ENCODE results near the gene MYO3B.

Gene MYO3B

GRCh38 chr2:170228429-170228828 is 50.5 kb downstream of the MYO3B start:
- in situ Hi-C loops (cut with MboI; ENCODE audit: low sequenced_read_pairs) = loop anchor here (25.0 kb wide), 1 partner anchor 584 kb away; the partner anchor contains the start of gene GAD1

GRCh38 chr2:170229125-170229524 is 51.2 kb downstream of the MYO3B start:
- in situ Hi-C loops (cut with MboI; ENCODE audit: low sequenced_read_pairs) = loop anchor here (25.0 kb wide), 1 partner anchor 583 kb away; the partner anchor contains the start of gene GAD1

GRCh38 chr2:170229744-170230143 is 51.8 kb downstream of the MYO3B start:
- in situ Hi-C loops (cut with MboI; ENCODE audit: low sequenced_read_pairs) = loop anchor here (25.0 kb wide), 1 partner anchor 583 kb away; the partner anchor contains the start of gene GAD1

DNA sequence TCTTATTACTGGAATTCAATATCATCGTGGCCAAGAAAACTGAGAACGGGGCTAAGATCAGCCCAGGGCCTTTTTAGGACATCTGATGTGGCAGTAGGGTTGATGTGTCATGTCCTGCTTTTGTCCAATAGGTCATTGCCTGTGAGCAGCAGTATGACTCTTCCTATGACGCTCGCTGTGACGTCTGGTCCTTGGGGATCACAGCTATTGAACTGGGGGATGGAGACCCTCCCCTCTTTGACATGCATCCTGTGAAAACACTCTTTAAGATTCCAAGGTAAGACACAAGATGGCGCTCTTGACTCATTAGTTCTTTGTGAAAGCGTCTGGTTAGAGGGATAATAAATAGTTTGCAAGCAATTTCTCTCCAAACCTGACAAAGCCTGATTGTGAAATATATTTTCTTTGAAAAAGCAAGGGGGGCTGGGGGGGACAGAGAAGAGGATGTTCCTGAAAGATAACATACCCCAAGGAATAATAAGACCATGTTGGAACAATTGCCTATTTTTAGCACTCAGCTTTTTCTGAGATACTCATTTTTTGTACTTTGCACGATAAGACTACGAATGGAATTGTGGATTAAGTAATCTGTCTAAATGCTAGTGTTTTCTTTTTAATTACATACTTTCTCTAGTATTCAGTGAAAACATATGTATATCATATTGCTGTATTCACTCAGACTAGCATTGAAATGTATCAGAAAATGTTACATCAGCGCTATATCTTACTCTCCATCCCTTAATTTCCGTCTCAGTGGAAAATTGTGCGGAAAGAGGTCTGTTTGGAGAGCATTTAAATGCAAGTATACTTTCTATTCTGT is 58.1 kb downstream of the MYO3B start:
- in situ Hi-C loops (cut with MboI; ENCODE audit: low sequenced_read_pairs) = loop anchor here (25.0 kb wide), 1 partner anchor 576 kb away; the partner anchor contains the start of gene GAD1

DNA sequence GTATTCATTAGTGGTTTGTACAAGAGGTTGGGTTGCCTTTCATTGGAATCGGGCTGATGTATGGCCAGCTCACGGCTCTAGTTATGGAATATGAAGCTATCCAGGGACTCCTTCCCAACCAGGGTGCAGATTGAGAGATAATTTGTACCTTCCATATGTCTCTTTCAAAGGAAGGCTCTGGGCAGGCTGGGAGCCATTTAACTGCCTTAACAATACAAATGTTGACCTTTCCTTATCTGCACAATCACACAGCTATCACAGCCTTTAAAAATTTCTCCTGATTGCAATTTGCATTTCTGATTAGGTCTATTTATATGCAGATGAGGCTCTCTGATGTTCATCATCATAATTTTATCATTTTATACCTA is 58.7 kb downstream of the MYO3B start:
- in situ Hi-C loops (cut with MboI; ENCODE audit: low sequenced_read_pairs) = loop anchor here (25.0 kb wide), 1 partner anchor 576 kb away; the partner anchor contains the start of gene GAD1

DNA sequence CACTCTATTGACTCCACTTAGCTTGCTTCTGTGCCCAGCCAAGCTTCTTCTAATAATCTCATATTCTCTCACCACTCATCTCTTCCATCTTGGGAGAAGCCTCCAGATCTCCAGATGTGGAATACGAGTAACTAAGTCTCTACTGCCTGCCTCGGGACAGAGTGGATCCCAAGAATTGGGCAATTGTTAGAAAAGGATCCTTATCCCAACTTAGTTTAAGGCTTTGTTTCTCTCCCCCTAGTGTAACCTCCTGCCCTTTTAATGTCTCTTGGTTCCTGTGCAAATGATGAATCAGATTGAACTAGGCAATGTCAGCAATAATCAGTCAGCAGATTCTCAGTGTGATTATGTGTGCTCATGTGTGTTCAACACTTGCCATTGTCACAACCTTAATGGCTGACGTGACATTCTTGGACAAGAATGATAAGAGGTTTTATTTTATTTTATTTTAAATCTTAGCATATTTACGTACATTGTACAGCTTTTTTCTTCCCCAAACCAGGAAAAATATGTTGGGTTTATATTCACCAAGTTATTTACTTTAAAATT is 59.7 kb downstream of the MYO3B start:
- in situ Hi-C loops (cut with MboI; ENCODE audit: low sequenced_read_pairs) = loop anchor here (25.0 kb wide), 1 partner anchor 575 kb away; the partner anchor contains the start of gene GAD1

DNA sequence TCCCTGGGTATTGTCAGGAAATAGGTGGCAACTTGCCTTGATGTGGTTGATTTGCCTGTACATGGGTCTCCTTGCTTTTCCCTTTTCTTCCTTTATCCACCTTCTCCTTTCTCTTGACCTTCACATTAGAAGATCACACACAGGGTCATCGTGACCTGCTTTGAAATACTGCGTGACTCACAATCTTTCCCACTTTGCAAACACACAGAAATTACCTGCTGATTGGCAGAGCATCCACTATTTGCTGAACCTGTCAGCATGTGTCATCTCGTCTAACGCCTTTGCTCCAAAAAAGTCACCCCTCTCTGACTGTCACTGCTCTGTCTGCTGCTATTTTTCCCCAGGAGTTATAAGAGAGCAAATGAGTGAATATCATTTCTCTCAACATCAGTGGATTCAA is 60.8 kb downstream of the MYO3B start:
- in situ Hi-C loops (cut with MboI; ENCODE audit: low sequenced_read_pairs) = loop anchor here (25.0 kb wide), 1 partner anchor 574 kb away; the partner anchor contains the start of gene GAD1

- in situ Hi-C loops (cut with MboI; ENCODE audit: low sequenced_read_pairs) = loop anchor here (25.0 kb wide), 1 partner anchor 572 kb away; the partner anchor contains the start of gene GAD1
Observed at GRCh38 chr2:170240629-170241028, 62.7 kb downstream of the MYO3B start.

DNA sequence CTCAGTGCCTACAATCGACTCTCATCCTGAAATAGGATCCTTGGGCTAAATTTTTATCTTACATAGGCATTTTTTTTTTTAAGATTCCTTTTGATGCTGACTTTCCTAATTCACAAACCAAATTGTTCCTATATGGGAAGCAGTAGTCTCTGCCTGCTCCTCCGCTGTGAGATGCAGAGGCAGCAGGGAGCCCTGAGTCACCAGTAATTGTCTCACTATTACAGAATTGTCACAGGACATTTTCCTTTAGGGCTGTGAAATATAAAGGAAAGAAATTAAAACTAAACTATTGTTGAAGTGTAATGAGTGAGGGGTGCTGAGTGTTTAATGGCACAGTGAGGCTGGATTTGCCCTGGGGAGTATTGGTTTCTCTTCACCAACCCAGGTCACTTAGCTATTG is 63.8 kb downstream of the MYO3B start:
- in situ Hi-C loops (cut with MboI; ENCODE audit: low sequenced_read_pairs) = loop anchor here (25.0 kb wide), 1 partner anchor 571 kb away; the partner anchor contains the start of gene GAD1

DNA sequence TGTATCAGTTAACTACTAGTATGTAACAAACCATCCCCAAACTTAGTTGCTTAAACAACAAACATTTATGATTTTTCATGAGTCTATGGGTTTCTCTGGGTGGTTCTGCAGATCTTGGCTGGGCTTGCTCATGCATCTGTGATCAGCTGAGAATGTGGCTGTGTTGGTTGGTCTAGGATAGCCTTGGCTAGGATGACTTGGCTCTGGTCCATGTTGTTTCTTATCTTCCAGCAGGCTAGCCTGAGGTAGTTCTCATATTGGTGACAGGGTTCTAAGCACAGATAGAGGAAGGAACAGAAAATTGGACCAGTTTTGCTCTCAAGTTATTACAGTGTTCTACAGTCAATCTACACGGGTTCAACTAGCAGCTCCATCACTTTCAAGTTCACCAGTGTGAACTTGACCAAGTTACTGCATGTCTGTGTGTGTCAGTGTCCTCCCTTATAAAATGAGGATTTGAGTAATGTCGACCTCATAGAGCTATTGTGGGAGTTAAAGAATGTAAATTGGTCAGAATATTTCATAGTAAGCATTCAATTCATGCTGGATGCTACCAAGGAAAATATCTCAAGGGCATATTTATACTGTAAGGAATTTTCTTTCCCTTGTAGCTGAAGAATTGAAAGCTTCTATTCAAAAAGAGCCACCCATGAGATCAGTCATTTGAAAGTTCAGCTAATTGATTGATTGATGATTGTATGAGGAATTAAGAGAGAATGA is 65.3 kb downstream of the MYO3B start:
- in situ Hi-C loops (cut with MboI; ENCODE audit: low sequenced_read_pairs) = loop anchor here (25.0 kb wide), 1 partner anchor 569 kb away; the partner anchor contains the start of gene GAD1

GRCh38 chr2:170243898-170244297 is 66.0 kb downstream of the MYO3B start:
- in situ Hi-C loops (cut with MboI; ENCODE audit: low sequenced_read_pairs) = loop anchor here (25.0 kb wide), 1 partner anchor 568 kb away; the partner anchor contains the start of gene GAD1

- in situ Hi-C loops (cut with MboI; ENCODE audit: low sequenced_read_pairs) = loop anchor here (25.0 kb wide), 1 partner anchor 568 kb away; the partner anchor contains the start of gene GAD1
Observed at GRCh38 chr2:170244555-170244954, 66.6 kb downstream of the MYO3B start.

GRCh38 chr2:170245312-170245711 is 67.4 kb downstream of the MYO3B start:
- in situ Hi-C loops (cut with MboI; ENCODE audit: low sequenced_read_pairs) = loop anchor here (25.0 kb wide), 1 partner anchor 567 kb away; the partner anchor contains the start of gene GAD1

DNA sequence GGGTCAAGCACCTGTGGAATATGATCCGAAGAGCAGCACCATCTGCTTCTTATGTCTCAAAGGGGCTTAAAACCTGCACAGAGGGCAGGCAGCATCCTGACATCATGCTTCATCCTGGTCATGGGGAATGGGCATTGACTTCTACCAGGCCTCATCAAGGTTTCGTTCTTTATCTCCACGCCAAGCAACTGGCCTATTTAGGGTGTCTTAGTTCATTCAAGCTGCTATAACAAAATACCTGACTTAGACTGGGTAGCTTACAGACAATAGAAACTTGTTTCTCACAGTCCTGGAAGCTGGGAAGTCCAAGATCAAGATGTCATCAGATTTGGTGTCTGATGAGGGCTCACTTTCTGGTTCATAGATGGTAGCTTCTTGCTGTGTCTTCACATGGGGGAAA is 69.4 kb downstream of the MYO3B start:
- in situ Hi-C loops (cut with MboI; ENCODE audit: low sequenced_read_pairs) = loop anchor here (25.0 kb wide), 1 partner anchor 565 kb away; the partner anchor contains the start of gene GAD1

- in situ Hi-C loops (cut with MboI; ENCODE audit: low sequenced_read_pairs) = loop anchor here (25.0 kb wide), 1 partner anchor 564 kb away; the partner anchor contains the start of gene GAD1
Observed at GRCh38 chr2:170247882-170248393, 70.0 kb downstream of the MYO3B start.

DNA sequence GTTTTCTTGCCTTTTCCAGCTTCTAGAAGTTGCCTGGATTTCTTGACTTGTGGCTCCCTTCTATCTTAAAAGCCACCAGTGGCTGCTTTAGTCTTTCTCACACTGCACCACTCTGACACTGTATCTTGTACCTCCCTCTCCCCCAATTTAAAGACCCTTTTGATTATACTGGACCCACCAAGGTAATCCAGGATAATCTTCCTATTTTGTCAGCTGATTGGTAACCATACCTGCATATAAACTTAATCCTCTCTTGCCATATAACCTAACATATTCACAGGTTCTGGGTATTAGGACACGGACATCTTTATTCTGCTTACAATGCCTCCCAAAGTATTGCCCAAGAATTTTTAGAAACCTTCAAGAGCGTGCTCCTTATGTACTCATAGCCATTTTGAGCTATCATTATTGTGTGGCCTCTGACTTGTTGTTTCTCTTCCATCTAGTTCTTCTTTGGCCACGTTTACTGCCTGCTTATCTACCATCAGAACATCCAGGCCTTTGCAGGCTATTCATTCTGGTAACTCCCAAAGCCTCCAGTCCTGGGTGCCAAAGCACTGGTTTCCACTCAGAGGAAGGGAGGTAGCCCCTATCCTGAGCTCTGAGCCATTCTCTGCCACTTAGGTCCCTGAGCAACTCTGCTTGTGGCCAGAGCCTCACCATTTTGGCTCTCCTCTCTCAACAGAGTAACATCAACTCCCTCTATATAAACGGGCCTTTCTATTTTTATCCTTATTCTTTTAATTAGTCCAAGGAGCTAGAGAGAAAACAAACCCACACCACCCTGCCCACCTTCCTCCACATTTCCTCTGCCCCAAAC is 70.8 kb downstream of the MYO3B start:
- in situ Hi-C loops (cut with MboI; ENCODE audit: low sequenced_read_pairs) = loop anchor here (25.0 kb wide), 1 partner anchor 564 kb away; the partner anchor contains the start of gene GAD1

DNA sequence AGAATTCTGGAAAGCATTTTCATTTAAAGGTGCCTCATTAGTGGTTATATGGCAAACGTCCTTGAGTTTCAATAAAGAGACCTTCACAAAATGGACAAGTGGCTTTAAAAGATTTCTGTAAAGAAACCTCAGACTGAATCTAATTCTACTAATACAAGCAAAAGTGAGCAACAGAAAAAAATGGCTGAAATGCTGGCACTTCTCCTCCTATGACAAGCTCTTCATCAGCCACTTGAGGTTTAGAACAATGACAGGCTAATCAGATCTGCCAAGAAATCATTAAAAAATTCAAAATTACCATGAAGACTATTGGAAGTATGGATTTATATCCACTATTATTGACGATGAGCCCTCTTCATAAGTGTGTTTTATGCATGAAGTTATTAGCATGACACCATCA is 71.8 kb downstream of the MYO3B start:
- in situ Hi-C loops (cut with MboI; ENCODE audit: low sequenced_read_pairs) = loop anchor here (25.0 kb wide), 1 partner anchor 563 kb away; the partner anchor contains the start of gene GAD1

DNA sequence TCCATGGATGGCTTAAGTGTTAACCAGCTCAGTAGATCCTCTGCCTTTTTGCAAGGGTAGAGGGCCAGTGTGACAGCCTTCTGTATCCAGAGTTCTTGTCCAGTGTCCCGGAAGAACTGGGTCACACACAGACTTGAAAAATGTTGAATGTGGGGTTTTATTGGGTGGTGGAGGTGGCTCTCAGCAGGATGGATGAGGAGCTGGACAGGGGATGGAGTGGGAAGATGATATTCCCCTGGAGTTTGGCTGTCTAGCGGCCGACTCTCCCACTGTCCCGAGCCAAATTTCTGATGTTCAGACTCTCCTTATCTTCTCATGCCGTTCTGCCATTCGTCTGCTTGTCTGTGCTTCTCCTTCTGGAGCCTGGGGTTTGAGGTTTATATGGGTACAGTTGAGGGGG is 72.6 kb downstream of the MYO3B start:
- in situ Hi-C loops (cut with MboI; ENCODE audit: low sequenced_read_pairs) = no loop called here

GRCh38 chr2:170252414-170252813 is 74.5 kb downstream of the MYO3B start:
- in situ Hi-C loops (cut with MboI; ENCODE audit: low sequenced_read_pairs) = no loop called here

Measured in HL-60/S4 (cell line).